Fibroblast of lung (primary cell): ENCODE data around the gene DOCK4.

Experiments used
- EZH2 ChIP-seq: IDR thresholded peaks from 2 replicates; pipeline ENCODE4 v1.5.1; 2012; ENCODE audit warnings: low read length, control low read depth, mild to moderate bottlenecking; ENCODE audit errors: missing control alignments
- TF ChIP-seq, protein P1 (sequence below), 2 donors: IDR thresholded peaks in 1 of 2; conservative IDR thresholded peaks in 1 of 2; 1 replicate in 1 of 2; 2 replicates in 1 of 2; pipeline ENCODE4 v1.5.1; 2011 to 2012; ENCODE audit warnings: low read length in 2 of 2, control low read depth in 1 of 2, inconsistent platforms in 1 of 2, low read depth in 1 of 2, mild to moderate bottlenecking in 1 of 2

DNA sequence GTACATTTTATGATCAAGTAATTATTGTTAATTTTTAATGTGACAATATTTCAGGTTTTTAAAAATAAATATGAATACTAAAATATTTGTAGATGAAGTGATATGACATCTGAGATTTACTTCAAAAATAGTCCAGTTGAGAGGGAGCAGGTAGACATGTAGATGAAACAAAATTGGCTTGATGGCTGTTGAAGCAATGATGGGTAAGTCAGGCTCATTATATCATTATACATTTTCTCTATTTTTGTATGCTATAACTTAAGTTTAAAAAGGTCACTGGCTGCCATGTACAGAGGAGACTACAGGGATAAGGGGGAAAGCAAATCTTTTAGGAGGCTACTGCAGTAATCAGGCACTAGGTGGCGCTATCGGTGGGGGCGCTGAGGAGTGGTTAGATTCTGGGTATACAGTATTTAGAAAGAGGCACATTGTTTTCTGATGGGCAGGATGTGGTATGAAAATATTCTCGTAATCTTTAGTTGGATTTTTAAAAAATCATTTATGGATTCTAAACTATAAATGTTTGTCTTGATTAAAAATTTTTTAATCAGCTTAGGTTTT is 454.1 kb downstream of the DOCK4 start:
- TF ChIP-seq, protein P1, sequence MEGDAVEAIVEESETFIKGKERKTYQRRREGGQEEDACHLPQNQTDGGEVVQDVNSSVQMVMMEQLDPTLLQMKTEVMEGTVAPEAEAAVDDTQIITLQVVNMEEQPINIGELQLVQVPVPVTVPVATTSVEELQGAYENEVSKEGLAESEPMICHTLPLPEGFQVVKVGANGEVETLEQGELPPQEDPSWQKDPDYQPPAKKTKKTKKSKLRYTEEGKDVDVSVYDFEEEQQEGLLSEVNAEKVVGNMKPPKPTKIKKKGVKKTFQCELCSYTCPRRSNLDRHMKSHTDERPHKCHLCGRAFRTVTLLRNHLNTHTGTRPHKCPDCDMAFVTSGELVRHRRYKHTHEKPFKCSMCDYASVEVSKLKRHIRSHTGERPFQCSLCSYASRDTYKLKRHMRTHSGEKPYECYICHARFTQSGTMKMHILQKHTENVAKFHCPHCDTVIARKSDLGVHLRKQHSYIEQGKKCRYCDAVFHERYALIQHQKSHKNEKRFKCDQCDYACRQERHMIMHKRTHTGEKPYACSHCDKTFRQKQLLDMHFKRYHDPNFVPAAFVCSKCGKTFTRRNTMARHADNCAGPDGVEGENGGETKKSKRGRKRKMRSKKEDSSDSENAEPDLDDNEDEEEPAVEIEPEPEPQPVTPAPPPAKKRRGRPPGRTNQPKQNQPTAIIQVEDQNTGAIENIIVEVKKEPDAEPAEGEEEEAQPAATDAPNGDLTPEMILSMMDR (conservative IDR thresholded peaks at IDR 0.05 in 1 of 2, IDR thresholded peaks at IDR 0.05 in 1 of 2; ENCODE audit: low read depth in 1 of 2, low read length in 2 of 2) = peak; percentile 85 to 96
- TF ChIP-seq EZH2 = no peak
